Calu3 (cell line): ENCODE data around the gene FILIP1. TPM values are rescaled to one million over a fixed set of nuclear protein-coding genes. Genes with fewer than 3 reads are reported as not detected.

ENCODE experiments used
- BruUV-seq: library from RNA; stranded (reverse); fragments of 400-500 nt; replicated peaks from 2 replicates; lab custom pipeline; 2021; lab: Mats Ljungman, UMichigan
- CTCF ChIA-PET: fragments of 300-600 bp; sonication (Branson Sonifier 250); formaldehyde crosslinking; loops from one replicate; lab custom pipeline; 2022; ENCODE audit warnings: antibody characterized with exemption; lab: Charles Lee
- DNase-seq: peaks from one replicate; pipeline ENCODE4 v3.0.0; 2022
- H3K27ac Mint-ChIP-seq: one replicate; pipeline ENCODE4 v1.8.0; 2022; ENCODE audit warnings: mixed read lengths; ENCODE audit not compliant: unreplicated experiment
- H3K27me3 Mint-ChIP-seq: one replicate; pipeline ENCODE4 v1.8.0; 2022; ENCODE audit warnings: mixed read lengths; ENCODE audit not compliant: unreplicated experiment
- H3K36me3 Mint-ChIP-seq: one replicate; pipeline ENCODE4 v1.8.0; 2022; ENCODE audit warnings: mild to moderate bottlenecking, moderate library complexity, mixed read lengths; ENCODE audit not compliant: insufficient read depth, unreplicated experiment
- H3K4me1 Mint-ChIP-seq: one replicate; pipeline ENCODE4 v1.8.0; 2022; ENCODE audit warnings: mild to moderate bottlenecking, low read depth, mixed read lengths; ENCODE audit not compliant: unreplicated experiment
- H3K4me3 Mint-ChIP-seq: one replicate; pipeline ENCODE4 v1.8.0; 2022; ENCODE audit warnings: mild to moderate bottlenecking, low read depth, moderate library complexity, mixed read lengths; ENCODE audit not compliant: unreplicated experiment
- H3K9me3 Mint-ChIP-seq: one replicate; pipeline ENCODE4 v1.8.0; 2022; ENCODE audit warnings: low read depth, mixed read lengths; ENCODE audit not compliant: unreplicated experiment
- CTCF ChIP-seq: fragments of 200-600 bp; IDR thresholded peaks from one replicate; pipeline ENCODE4 v1.8.0; 2022; ENCODE audit warnings: antibody characterized with exemption; ENCODE audit not compliant: unreplicated experiment
- intact Hi-C: fragments of 100-400 bp; cut with micrococcal nuclease; formaldehyde crosslinking; loops from one replicate; pipeline ENCODE4 v1.10.0; 2022; ENCODE audit not compliant: unreplicated experiment
- total RNA-seq: library from RNA; stranded (reverse); gene quantifications from 2 replicates; pipeline ENCODE4 v1.2.3, GENCODE V29; 2022

FILIP1 gene
- total RNA-seq, 1 experiment from 2014 or later, result not detected

GRCh38 chr6:75318900-75319299 lies 174.7 kb downstream of the FILIP1 start:
- Mint-ChIP-seq H3K27ac (no peak overlapping the region), H3K36me3 (no peaks in the 10 kb centered on the region), H3K4me1 (no peaks in the 10 kb centered on the region), H3K4me3 (no peak overlapping the region), H3K9me3 (no peaks in the 10 kb centered on the region), H3K27me3 (peaks cover 14% of the 10 kb centered on the region)
- DNase-seq, result no peak
- CTCF ChIA-PET, result interaction anchor here (0.7 kb wide), 1 partner anchor 49 kb away, joined by 3 read pairs; no protein-coding TSS in a partner anchor
- TF ChIP-seq CTCF, result no peak
- no TSS peak for BruUV-seq
- intact Hi-C loops, result no loop called here

GRCh38 chr6:75317503-75318206 lies 175.9 kb downstream of the FILIP1 start:
- DNase-seq, result no peak
- Mint-ChIP-seq H3K36me3 (no peaks in the 10 kb centered on the region), H3K4me3 (no peak overlapping the region), H3K9me3 (no peaks in the 10 kb centered on the region), H3K27ac (no peak overlapping the region), H3K27me3 (peaks cover 24% of the 10 kb centered on the region), H3K4me1 (no peaks in the 10 kb centered on the region)
- intact Hi-C loops, result no loop called here
- CTCF ChIA-PET, result no interaction called here
- TF ChIP-seq CTCF, result no peak
- no TSS peak for BruUV-seq

- peaks cover 24% of the 10 kb centered on the region for H3K27me3 Mint-ChIP-seq
- no peaks in the 10 kb centered on the region for H3K9me3 Mint-ChIP-seq
- BruUV-seq, result no TSS peak
- intact Hi-C loops, result no loop called here
- H3K4me1 Mint-ChIP-seq, result no peaks in the 10 kb centered on the region
- no peak for TF ChIP-seq CTCF
- no peaks in the 10 kb centered on the region for H3K36me3 Mint-ChIP-seq
- H3K4me3 Mint-ChIP-seq, result no peak overlapping the region
- DNase-seq, result no peak
- CTCF ChIA-PET, result interaction anchor here (1.0 kb wide), 1 partner anchor 11 kb away, joined by 3 read pairs; no protein-coding TSS in a partner anchor
- no peak overlapping the region for H3K27ac Mint-ChIP-seq
Measured at GRCh38 chr6:75315978-75316377, 177.6 kb downstream of the FILIP1 start.

GRCh38 chr6:75308250-75308988 lies 185.2 kb downstream of the FILIP1 start:
- TF ChIP-seq CTCF, result no peak
- intact Hi-C loops, result no loop called here
- no peak for DNase-seq
- Mint-ChIP-seq H3K4me3 (no peak overlapping the region), H3K27ac (no peak overlapping the region), H3K4me1 (no peaks in the 10 kb centered on the region), H3K27me3 (peaks cover 5% of the 10 kb centered on the region), H3K9me3 (no peaks in the 10 kb centered on the region), H3K36me3 (no peaks in the 10 kb centered on the region)
- no TSS peak for BruUV-seq
- CTCF ChIA-PET, result no interaction called here
